ENCODE measurements around the gene REN.
A peak's percentile ranks its signal among the peaks of the same experiment; 100 is the strongest.

Gene REN

GRCh38 chr1:204191456-204191855, 25.3 kb upstream of the REN start:
- DNase-seq, result peak in 39 of 51 donors; percentile 9 to 79 (median 50)

GRCh38 chr1:204190212-204191211, 24.4 kb upstream of the REN start:
- peak in 3 of 51 donors; percentile 11 to 15 (median 11) for DNase-seq

- DNase-seq, result peak in 8 of 51 donors; percentile 4 to 41 (median 13)
These were observed 23.0 kb upstream of the REN start for GRCh38 chr1:204188959-204189639.

GRCh38 chr1:204186597-204186996, 20.5 kb upstream of the REN start:
- DNase-seq, result no peak

GRCh38 chr1:204181116-204181515, 15.0 kb upstream of the REN start:
- no peak for DNase-seq

- no peak for DNase-seq
These were observed 14.0 kb upstream of the REN start for GRCh38 chr1:204180133-204180532.

- DNase-seq, result no peak
These were observed 12.5 kb upstream of the REN start for GRCh38 chr1:204178487-204179281.

- no peak for DNase-seq
These were observed 11.0 kb upstream of the REN start for GRCh38 chr1:204177133-204177532.

GRCh38 chr1:204176049-204176448, 9.9 kb upstream of the REN start:
- DNase-seq, result no peak

GRCh38 chr1:204174958-204175357, 8.8 kb upstream of the REN start:
- no peak for DNase-seq

GRCh38 chr1:204172404-204173029, 6.4 kb upstream of the REN start:
- DNase-seq, result peak in 1 of 51 donors; percentile 20

- no peak for DNase-seq
These were observed 5.6 kb upstream of the REN start for GRCh38 chr1:204171751-204172178.

- DNase-seq, result no peak
These were observed 4.5 kb upstream of the REN start for GRCh38 chr1:204170494-204171155.

GRCh38 chr1:204169858-204170257, 3.7 kb upstream of the REN start:
- DNase-seq, result no peak

- no peak for DNase-seq
These were observed 1.6 kb upstream of the REN start for GRCh38 chr1:204167730-204168129.

- DNase-seq, result peak in 50 of 51 donors; percentile 6 to 84 (median 60)
These were observed 3.6 kb downstream of the REN start for GRCh38 chr1:204162494-204163074.

GRCh38 chr1:204161609-204162493, 4.3 kb downstream of the REN start:
- no peak for DNase-seq

GRCh38 chr1:204157962-204158361, 8.2 kb downstream of the REN start:
- DNase-seq, result no peak

GRCh38 chr1:204155881-204156280, 10.3 kb downstream of the REN start:
- no peak for DNase-seq
